Stomach (tissue), 9 donors: ENCODE measurements around the gene TMEM138. TPM values are rescaled to one million over a fixed set of nuclear protein-coding genes. Genes with fewer than 3 reads are reported as not detected.

Experiments used
- DNase-seq, 2 donors: peaks; one replicate each; pipeline versions ENCODE4 v3.0.0 to v3.0.0-alpha.2; 2013 to 2019
- H3K27ac ChIP-seq, 5 donors: fragments of 200-600 bp in 4 of 5; sonication (generic) in 4 of 5; one replicate each; pipeline ENCODE4 v1.5.1; 2013 to 2019; ENCODE audit warnings: mild to moderate bottlenecking in 1 of 5, moderate library complexity in 1 of 5
- H3K27me3 ChIP-seq, 3 donors: fragments of 200-600 bp; sonication (generic); one replicate each; pipeline ENCODE4 v1.5.1; 2017 to 2019; ENCODE audit warnings: mixed run types in 1 of 3
- H3K36me3 ChIP-seq, 4 donors: fragments of 200-600 bp; sonication (generic); 1 replicate in 3 of 4; 2 replicates in 1 of 4; pipeline ENCODE4 v1.5.1; 2016 to 2019
- H3K4me1 ChIP-seq, 4 donors: fragments of 200-600 bp; sonication (generic); one replicate each; pipeline ENCODE4 v1.5.1; 2016 to 2019
- H3K4me3 ChIP-seq, 4 donors: fragments of 200-600 bp; sonication (generic) in 3 of 4; one replicate each; pipeline ENCODE4 v1.5.1; 2016 to 2019; ENCODE audit warnings: mild to moderate bottlenecking in 1 of 4
- H3K9me3 ChIP-seq, 4 donors: fragments of 200-600 bp; sonication (generic); one replicate each; pipeline ENCODE4 v1.5.1; 2016 to 2019
- CTCF ChIP-seq, 7 experiments: fragments of 450-650 bp in 4 of 7; fragments of 200-600 bp in 3 of 7; sonication (generic) in 3 of 7; IDR thresholded peaks; one replicate each; pipeline ENCODE4 v1.5.1; 2016 to 2019; ENCODE audit warnings: antibody characterized with exemption in 7 of 7, control low read depth in 2 of 7, mild to moderate bottlenecking in 1 of 7
- EP300 ChIP-seq: sonication (generic); formaldehyde crosslinking; IDR thresholded peaks from one replicate; pipeline ENCODE4 v1.6.1; 2017; ENCODE audit warnings: antibody characterized with exemption
- POLR2A ChIP-seq, 4 donors: fragments of 450-650 bp; IDR thresholded peaks; one replicate each; pipeline ENCODE4 v1.6.1; 2016; ENCODE audit warnings: antibody characterized with exemption in 4 of 4, control low read depth in 2 of 4, mild to moderate bottlenecking in 1 of 4, moderate library complexity in 1 of 4
- POLR2AphosphoS5 ChIP-seq, 3 donors: sonication (generic); formaldehyde crosslinking; IDR thresholded peaks; one replicate each; pipeline ENCODE4 v1.6.1; 2016; ENCODE audit warnings: antibody characterized with exemption in 3 of 3
- WGBS, 5 donors: extraction: QIAGEN DNeasy Blood & Tissue Kit in 3 of 5; methylation state at CpG; one replicate each; pipeline versions ENCODE4 v1.1.5 to v1.1.7; 2013 to 2018; 5-methylcytosine and 5-hydroxymethylcytosine counted together
- intact Hi-C: fragments of 100-400 bp; cut with DNase I; formaldehyde crosslinking; loops from one replicate; pipeline ENCODE4 v1.15.1; 2023; ENCODE audit warnings: low total_unique reads
- polyA plus RNA-seq, 3 donors: library from polyadenylated mRNA; stranded (reverse); fragments of 200-250 nt; gene quantifications; one replicate each; pipeline ENCODE4 v1.2.3, GENCODE V29; 2013
- total RNA-seq, 5 donors: library from RNA; depleted of rRNA; stranded (reverse); fragments of >200 nt; gene quantifications; one replicate each; pipeline versions ENCODE4 v1.1.0 to v1.2.3, GENCODE V29; 2014 to 2016
- donor health status: healthy with polysubstance abuse.
- donor health status: Bipolar disorder and iron deficiency.
- donor health status: healthy.

Gene TMEM138
- total and polyA plus RNA-seq, 8 donors, result 12.2 to 190 (median 23.4) TPM

- Histone ChIP-seq H3K4me3 (no peak overlapping the region), H3K4me1 (peaks cover 5 to 28% (median 22%) of the 10 kb centered on the region in 4 donors), H3K36me3 (peaks cover 0 to 56% (median 51%) of the 10 kb centered on the region in 4 donors), H3K27ac (no peak overlapping the region), H3K9me3 (no peaks in the 10 kb centered on the region), H3K27me3 (no peaks in the 10 kb centered on the region)
- no peak for DNase-seq
- intact Hi-C loops, result no loop called here
- 89 to 95% (median 93%) methylated on average over 19 to 26 of the region's 26 CpGs for WGBS, 5 donors
- TF ChIP-seq POLR2AphosphoS5 (IDR thresholded peaks at IDR 0.05) (no peak), EP300 (no peak), CTCF (IDR thresholded peaks at IDR 0.05) (no peak), POLR2A (IDR thresholded peaks at IDR 0.05) (no peak)
Measured at GRCh38 chr11:61338783-61339489, 23.2 kb upstream of the TMEM138 start.

GRCh38 chr11:61339490-61339878 lies 22.7 kb upstream of the TMEM138 start:
- no peak overlapping the region for H3K4me3 ChIP-seq
- WGBS, 5 donors, result 79 to 93% (median 82%) methylated on average over 4 of the region's 4 CpGs
- no peak for TF ChIP-seq CTCF (IDR thresholded peaks at IDR 0.05)
- TF ChIP-seq POLR2A (IDR thresholded peaks at IDR 0.05), result no peak
- no peak for TF ChIP-seq POLR2AphosphoS5 (IDR thresholded peaks at IDR 0.05)
- TF ChIP-seq EP300, result no peak
- H3K9me3 ChIP-seq, result no peaks in the 10 kb centered on the region
- H3K27me3 ChIP-seq, result no peaks in the 10 kb centered on the region
- H3K36me3 ChIP-seq, result peaks cover 0 to 58% (median 54%) of the 10 kb centered on the region in 4 donors
- DNase-seq, result no peak
- H3K27ac ChIP-seq, result no peak overlapping the region
- intact Hi-C loops, result no loop called here
- H3K4me1 ChIP-seq, result peaks cover 4 to 23% (median 17%) of the 10 kb centered on the region in 4 donors

- no peak overlapping the region for H3K27ac ChIP-seq
- no peaks in the 10 kb centered on the region for H3K27me3 ChIP-seq
- peaks cover 0 to 18% (median 15%) of the 10 kb centered on the region in 4 donors for H3K4me1 ChIP-seq
- 92 to 100% (median 99%) methylated on average over 2 of the region's 2 CpGs for WGBS, 5 donors
- H3K9me3 ChIP-seq, result no peaks in the 10 kb centered on the region
- no peak overlapping the region for H3K4me3 ChIP-seq
- DNase-seq, result no peak
- intact Hi-C loops, result loop anchor here (5.0 kb wide), 1 partner anchor 41 kb away; no protein-coding TSS in a partner anchor
- no peak for TF ChIP-seq POLR2AphosphoS5 (IDR thresholded peaks at IDR 0.05)
- no peak for TF ChIP-seq POLR2A (IDR thresholded peaks at IDR 0.05)
- TF ChIP-seq CTCF (IDR thresholded peaks at IDR 0.05), result no peak
- no peak for TF ChIP-seq EP300
- H3K36me3 ChIP-seq, result peaks cover 0 to 65% (median 57%) of the 10 kb centered on the region in 4 donors
Measured at GRCh38 chr11:61340979-61341378, 21.2 kb upstream of the TMEM138 start.

- WGBS, 5 donors, result 93 to 99% (median 96%) methylated on average over 2 to 4 of the region's 4 CpGs
- intact Hi-C loops, result loop anchor here (5.0 kb wide), 1 partner anchor 41 kb away; no protein-coding TSS in a partner anchor
- Histone ChIP-seq H3K9me3 (no peaks in the 10 kb centered on the region), H3K4me3 (no peak overlapping the region), H3K27ac (no peak overlapping the region), H3K27me3 (no peaks in the 10 kb centered on the region), H3K36me3 (peaks cover 0 to 67% (median 59%) of the 10 kb centered on the region in 4 donors), H3K4me1 (peaks cover 4 to 21% (median 16%) of the 10 kb centered on the region in 4 donors)
- DNase-seq, result no peak
- TF ChIP-seq CTCF (IDR thresholded peaks at IDR 0.05), result no peak
- no peak for TF ChIP-seq EP300
- no peak for TF ChIP-seq POLR2AphosphoS5 (IDR thresholded peaks at IDR 0.05)
- TF ChIP-seq POLR2A (IDR thresholded peaks at IDR 0.05), result no peak
Measured at GRCh38 chr11:61341706-61342105, 20.5 kb upstream of the TMEM138 start.
